ENCODE results near the gene IGSF8.

- no peak for TF ChIP-seq CTCF (IDR thresholded peaks at IDR 0.05; ENCODE audit: extremely low read depth in 1 of 2, insufficient read depth in 1 of 2, low read depth in 1 of 2, low read length in 2 of 2)
- no peak for TF ChIP-seq EZH2 (IDR thresholded peaks at IDR 0.05; ENCODE audit: borderline replicate concordance, low read depth, low read length, severe bottlenecking)
- no peak for TF ChIP-seq GATA2 (IDR thresholded peaks at IDR 0.05; ENCODE audit: insufficient read depth, insufficient read length, low read depth, low read length)
- TF ChIP-seq MAX (IDR thresholded peaks at IDR 0.05; ENCODE audit: insufficient read depth, insufficient read length) = no peak
These were observed 11.3 kb upstream of the IGSF8 start for GRCh38 chr1:160109686-160110085.
